ENCODE measurements around the gene LRP6.

GRCh38 chr12:12297201-12297830, 30.5 kb upstream of the LRP6 start:
- TF ChIP-seq USF2 (IDR thresholded peaks at IDR 0.05; ENCODE audit: borderline replicate concordance, low read depth, low read length), result no peak
- TF ChIP-seq CTCF (IDR thresholded peaks at IDR 0.05 in 2 of 3, conservative IDR thresholded peaks at IDR 0.05 in 1 of 3; ENCODE audit: control insufficient read depth in 2 of 3, extremely low read depth in 1 of 3, insufficient read depth in 1 of 3, low read depth in 3 of 3, low read length in 3 of 3), result no peak
- no peak for TF ChIP-seq BHLHE40 (IDR thresholded peaks at IDR 0.05; ENCODE audit: borderline replicate concordance in 1 of 2, low read depth in 2 of 2, low read length in 1 of 2)
- TF ChIP-seq TAF1 (IDR thresholded peaks at IDR 0.05; ENCODE audit: borderline replicate concordance, low read depth, low read length), result no peak
- TF ChIP-seq POLR2A (IDR thresholded peaks at IDR 0.05; ENCODE audit: low read depth, low read length), result no peak
- no peak for TF ChIP-seq MYC (IDR thresholded peaks at IDR 0.05; ENCODE audit: insufficient read depth, insufficient read length, insufficient replicate concordance, low read length, severe bottlenecking)
- no peak for TF ChIP-seq ASH2L (IDR thresholded peaks at IDR 0.05; ENCODE audit: borderline replicate concordance, low read depth)
- TF ChIP-seq ZNF384 (IDR thresholded peaks at IDR 0.05; ENCODE audit: borderline replicate concordance, low read depth, low read length), result no peak

All from GM12878 (cell line).